HG03442 (cell line): ENCODE measurements around the gene MYEOV.

Experiments used
- ATAC-seq: cut with Tn5 transposase; IDR thresholded peaks from one replicate; pipeline ENCODE4 v1.9.1; 2021; ENCODE audit warnings: mild to moderate bottlenecking, moderate library complexity; ENCODE audit not compliant: unreplicated experiment

MYEOV gene

GRCh38 chr11:69285766-69286165, 8.2 kb upstream of the MYEOV start:
- no peak for ATAC-seq

GRCh38 chr11:69286374-69287371, 7.3 kb upstream of the MYEOV start:
- no peak for ATAC-seq

- ATAC-seq = no peak
These were observed 5.7 kb upstream of the MYEOV start for GRCh38 chr11:69287968-69288882.

GRCh38 chr11:69288883-69289242, 5.1 kb upstream of the MYEOV start:
- ATAC-seq = no peak

GRCh38 chr11:69290806-69291205, 3.1 kb upstream of the MYEOV start:
- ATAC-seq = no peak

- ATAC-seq = no peak
These were observed 2.4 kb upstream of the MYEOV start for GRCh38 chr11:69291459-69292110.

GRCh38 chr11:69292221-69292648, 1.7 kb upstream of the MYEOV start:
- ATAC-seq = no peak

- no peak for ATAC-seq
These were observed 868 bp upstream of the MYEOV start for GRCh38 chr11:69293087-69293486.

- no peak for ATAC-seq
These were observed 670 bp downstream of the MYEOV start for GRCh38 chr11:69294571-69295078.

- ATAC-seq = no peak
These were observed 1.4 kb downstream of the MYEOV start for GRCh38 chr11:69295079-69295994.

- no peak for ATAC-seq
These were observed 2.3 kb downstream of the MYEOV start for GRCh38 chr11:69295995-69296889.

- peak; percentile 41 for ATAC-seq
These were observed 3.2 kb downstream of the MYEOV start for GRCh38 chr11:69296890-69297786.

- ATAC-seq = peak; percentile 5
These were observed 3.9 kb downstream of the MYEOV start for GRCh38 chr11:69297787-69298266.

- peak; percentile 42 for ATAC-seq
These were observed 4.5 kb downstream of the MYEOV start for GRCh38 chr11:69298267-69299022.

GRCh38 chr11:69299023-69299461, 5.1 kb downstream of the MYEOV start:
- no peak for ATAC-seq

GRCh38 chr11:69299572-69299971, 5.6 kb downstream of the MYEOV start:
- ATAC-seq = no peak
